Measurements from ENCODE around the gene DUSP10. TPM values are rescaled to one million over a fixed set of nuclear protein-coding genes. Genes with fewer than 3 reads are reported as not detected.

DUSP10 gene
- polyA plus RNA-seq, 1 experiment, result 35.9 TPM

DNA sequence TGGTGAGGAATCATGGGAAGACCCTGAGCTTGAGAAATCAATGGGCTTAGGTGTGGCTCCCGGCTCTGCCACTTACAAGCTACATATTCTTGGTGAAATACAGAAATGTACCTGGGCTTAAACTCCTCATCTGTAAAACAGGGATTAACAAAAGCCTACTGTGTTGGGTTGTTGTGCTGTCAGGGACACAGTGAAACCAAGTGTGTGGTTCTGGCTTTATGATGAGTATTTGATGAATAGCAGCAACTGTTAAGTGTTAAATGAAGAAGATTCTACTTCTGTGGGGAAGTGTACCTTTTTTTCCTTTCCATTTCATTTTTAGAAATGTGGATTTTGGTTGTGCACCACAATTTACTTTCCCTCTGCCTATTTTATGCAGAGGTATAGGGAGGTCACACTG, 41.1 kb upstream of the DUSP10 start:
- no peaks in the 10 kb centered on the region for H3K27me3 ChIP-seq (ENCODE audit: control insufficient read depth, insufficient read depth, low read length)
- POLR2A ChIA-PET, result interaction anchor here (1.0 kb wide), 1 partner anchor 41 kb away, joined by 3 read pairs; the partner anchor contains the start of gene DUSP10

DNA sequence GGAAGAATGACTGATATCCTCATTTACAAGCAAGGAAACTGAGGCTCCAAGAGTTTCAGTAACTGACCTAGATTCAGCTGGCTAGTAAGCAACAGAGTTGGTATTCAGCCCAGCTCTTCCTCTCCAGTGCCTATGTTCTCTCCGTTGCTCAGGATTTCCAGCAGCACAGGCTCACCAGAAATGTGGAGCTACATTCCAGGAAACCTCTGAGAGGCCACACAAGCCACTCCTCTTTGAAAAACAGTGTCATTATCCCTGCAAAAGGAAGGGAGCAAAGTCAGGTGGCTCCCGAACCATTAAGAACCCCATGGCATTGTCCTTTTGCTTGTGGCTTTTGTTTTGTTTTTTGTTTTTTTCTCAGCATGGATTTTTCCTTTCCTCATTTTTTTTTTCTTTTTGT, 40.6 kb upstream of the DUSP10 start:
- H3K4me3 ChIP-seq (ENCODE audit: low read depth, low read length), result no peak overlapping the region
- H3K27me3 ChIP-seq (ENCODE audit: control insufficient read depth, insufficient read depth, low read length), result no peaks in the 10 kb centered on the region
- CTCF ChIA-PET, result no interaction called here
- POLR2A ChIA-PET, result interaction anchor here (0.6 to 1.0 kb wide), 2 partner anchors 40 to 64 kb away, joined by 3 read pairs; partner anchors contain the start of gene DUSP10
- DNase-seq (ENCODE audit: low read depth, low spot score), result no peak
- no peak overlapping the region for H3K27ac ChIP-seq (ENCODE audit: low read depth, low read length)
- H3K9me3 ChIP-seq (ENCODE audit: control insufficient read depth, insufficient read depth, low read length), result no peaks in the 10 kb centered on the region
- TF ChIP-seq, protein P1, sequence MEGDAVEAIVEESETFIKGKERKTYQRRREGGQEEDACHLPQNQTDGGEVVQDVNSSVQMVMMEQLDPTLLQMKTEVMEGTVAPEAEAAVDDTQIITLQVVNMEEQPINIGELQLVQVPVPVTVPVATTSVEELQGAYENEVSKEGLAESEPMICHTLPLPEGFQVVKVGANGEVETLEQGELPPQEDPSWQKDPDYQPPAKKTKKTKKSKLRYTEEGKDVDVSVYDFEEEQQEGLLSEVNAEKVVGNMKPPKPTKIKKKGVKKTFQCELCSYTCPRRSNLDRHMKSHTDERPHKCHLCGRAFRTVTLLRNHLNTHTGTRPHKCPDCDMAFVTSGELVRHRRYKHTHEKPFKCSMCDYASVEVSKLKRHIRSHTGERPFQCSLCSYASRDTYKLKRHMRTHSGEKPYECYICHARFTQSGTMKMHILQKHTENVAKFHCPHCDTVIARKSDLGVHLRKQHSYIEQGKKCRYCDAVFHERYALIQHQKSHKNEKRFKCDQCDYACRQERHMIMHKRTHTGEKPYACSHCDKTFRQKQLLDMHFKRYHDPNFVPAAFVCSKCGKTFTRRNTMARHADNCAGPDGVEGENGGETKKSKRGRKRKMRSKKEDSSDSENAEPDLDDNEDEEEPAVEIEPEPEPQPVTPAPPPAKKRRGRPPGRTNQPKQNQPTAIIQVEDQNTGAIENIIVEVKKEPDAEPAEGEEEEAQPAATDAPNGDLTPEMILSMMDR (IDR thresholded peaks at IDR 0.05; ENCODE audit: low read depth, low read length), result no peak

More for the DNA sequence above, 41.1 kb upstream of the DUSP10 start:
- no peak overlapping the region for H3K27ac ChIP-seq (ENCODE audit: low read depth, low read length)
- CTCF ChIA-PET, result no interaction called here
- no peaks in the 10 kb centered on the region for H3K9me3 ChIP-seq (ENCODE audit: control insufficient read depth, insufficient read depth, low read length)
- no peak overlapping the region for H3K4me3 ChIP-seq (ENCODE audit: low read depth, low read length)
- TF ChIP-seq, protein P1 (IDR thresholded peaks at IDR 0.05; ENCODE audit: low read depth, low read length), result no peak
- no peak for DNase-seq (ENCODE audit: low read depth, low spot score)

DNA sequence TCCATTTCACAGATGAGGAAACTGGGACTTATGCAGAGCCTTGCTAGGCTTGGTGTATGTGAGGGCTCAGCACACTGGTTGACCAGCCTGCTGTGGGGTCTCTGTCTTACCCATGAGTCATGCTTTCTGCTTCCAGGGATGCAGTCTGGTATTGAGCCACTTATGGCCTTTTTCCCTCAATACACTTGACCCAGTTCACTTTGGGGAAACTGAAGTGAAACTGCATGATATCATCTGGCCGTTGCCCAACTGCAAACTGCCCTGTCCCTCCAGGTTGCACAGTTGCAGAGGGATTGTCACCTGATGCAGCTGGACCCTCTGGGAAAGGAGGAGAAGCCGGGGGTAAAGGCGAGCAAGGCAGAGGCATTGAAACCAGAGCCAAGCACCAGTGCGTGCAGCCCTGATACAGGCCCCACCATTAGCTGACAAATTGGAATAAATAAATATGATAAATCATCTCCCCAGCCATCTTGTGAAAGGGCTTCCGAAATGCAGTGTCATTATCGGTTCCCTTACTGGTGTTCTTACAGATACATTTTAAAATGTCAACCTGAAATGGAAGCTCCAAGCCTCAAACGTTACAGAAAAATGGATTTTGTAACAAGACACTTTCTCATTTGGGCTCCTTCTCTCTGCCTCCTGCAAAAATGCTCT, 39.3 kb upstream of the DUSP10 start:
- H3K4me3 ChIP-seq (ENCODE audit: low read depth, low read length), result no peak overlapping the region
- POLR2A ChIA-PET, result no interaction called here
- no peak overlapping the region for H3K27ac ChIP-seq (ENCODE audit: low read depth, low read length)
- TF ChIP-seq, protein P1 (IDR thresholded peaks at IDR 0.05; ENCODE audit: low read depth, low read length), result no peak
- CTCF ChIA-PET, result no interaction called here
- no peaks in the 10 kb centered on the region for H3K27me3 ChIP-seq (ENCODE audit: control insufficient read depth, insufficient read depth, low read length)
- H3K9me3 ChIP-seq (ENCODE audit: control insufficient read depth, insufficient read depth, low read length), result no peaks in the 10 kb centered on the region
- no peak for DNase-seq (ENCODE audit: low read depth, low spot score)

DNA sequence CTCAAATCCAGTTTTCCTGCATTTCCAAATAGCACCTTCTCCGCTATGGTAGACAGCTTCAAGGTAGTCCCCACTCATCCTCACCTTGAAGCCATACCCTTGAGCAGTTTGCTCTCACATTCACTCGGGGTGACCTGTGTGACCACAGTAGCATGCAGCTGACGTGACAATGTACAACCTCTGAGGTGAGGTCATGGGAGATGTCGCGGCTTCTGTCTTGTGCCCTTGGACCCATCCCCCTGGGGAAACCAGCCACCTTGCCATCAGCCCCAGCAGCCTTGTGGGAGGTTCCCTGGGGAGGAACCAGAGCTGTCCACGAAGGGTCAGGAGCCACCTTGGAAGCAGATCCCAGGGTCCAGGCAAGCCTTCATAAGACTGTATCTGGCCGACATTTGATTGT, 38.3 kb upstream of the DUSP10 start:
- no peaks in the 10 kb centered on the region for H3K27me3 ChIP-seq (ENCODE audit: control insufficient read depth, insufficient read depth, low read length)
- no peak overlapping the region for H3K4me3 ChIP-seq (ENCODE audit: low read depth, low read length)
- no peaks in the 10 kb centered on the region for H3K9me3 ChIP-seq (ENCODE audit: control insufficient read depth, insufficient read depth, low read length)
- TF ChIP-seq, protein P1 (IDR thresholded peaks at IDR 0.05; ENCODE audit: low read depth, low read length), result no peak
- no peak overlapping the region for H3K27ac ChIP-seq (ENCODE audit: low read depth, low read length)
- CTCF ChIA-PET, result no interaction called here
- DNase-seq (ENCODE audit: low read depth, low spot score), result no peak
- POLR2A ChIA-PET, result no interaction called here

DNA sequence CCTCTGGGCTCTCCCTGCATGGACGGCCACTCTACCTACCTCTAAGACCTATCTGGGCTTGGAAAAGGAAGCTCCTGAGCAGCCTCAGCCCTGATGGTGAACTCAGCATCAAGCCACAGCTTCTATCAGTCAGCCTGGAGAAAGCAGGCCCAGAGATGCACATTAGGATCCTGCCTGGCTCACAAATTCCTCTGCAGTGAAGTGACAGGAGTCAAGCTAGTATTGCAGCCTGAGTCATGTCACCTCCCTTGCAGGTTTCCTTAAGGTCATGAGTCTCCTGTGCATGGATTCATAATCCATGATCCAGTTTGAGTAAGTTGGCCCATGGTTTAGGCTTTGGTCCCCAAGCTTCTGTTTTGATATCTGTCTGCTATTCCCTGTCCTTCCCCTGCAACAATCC, 37.9 kb upstream of the DUSP10 start:
- H3K27ac ChIP-seq (ENCODE audit: low read depth, low read length), result no peak overlapping the region
- TF ChIP-seq, protein P1 (IDR thresholded peaks at IDR 0.05; ENCODE audit: low read depth, low read length), result no peak
- ChIA-PET POLR2A (no interaction called here), CTCF (no interaction called here)
- H3K4me3 ChIP-seq (ENCODE audit: low read depth, low read length), result no peak overlapping the region
- no peaks in the 10 kb centered on the region for H3K27me3 ChIP-seq (ENCODE audit: control insufficient read depth, insufficient read depth, low read length)
- H3K9me3 ChIP-seq (ENCODE audit: control insufficient read depth, insufficient read depth, low read length), result no peaks in the 10 kb centered on the region
- no peak for DNase-seq (ENCODE audit: low read depth, low spot score)

Data from AG04450 (cell line).